ENCODE results near the gene CEP112. TPM values are rescaled to one million over a fixed set of nuclear protein-coding genes. Genes with fewer than 3 reads are reported as not detected.
A peak's percentile ranks its signal among the peaks of the same experiment; 100 is the strongest.

The CEP112 gene
- total and polyA plus RNA-seq, 10 of the 15 experiments (the other 5 are each of a cell fraction or from before 2014, with no cell fraction given), result 0.11 to 3.8 (median 0.32) TPM; not detected in 1

- CTCF ChIA-PET, result interaction anchor here (0.8 to 1.0 kb wide), 2 partner anchors 524 to 1092 kb away, joined by 3 read pairs; no protein-coding TSS in a partner anchor
- no TSS peak for BruUV-seq (replicated peaks)
- ATAC-seq (no peak; the same call in 2 of the 3 replicates), FAIRE-seq (no peak), DNase-seq (ENCODE audit: low read depth, low spot score) (no peak)
- no peaks in the 10 kb centered on the region for H4K20me1 ChIP-seq (ENCODE audit: control insufficient read depth, insufficient read depth)
- POLR2A ChIA-PET, result interaction anchor here (0.6 to 1.4 kb wide), 2 partner anchors 23 to 447 kb away, joined by 3 to 6 read pairs; no protein-coding TSS in a partner anchor
- H3K27ac ChIP-seq (ENCODE audit: control insufficient read depth, insufficient read depth), result no peak overlapping the region
- intact Hi-C loops (cut with micrococcal nuclease; ENCODE audit: unreplicated experiment), result no loop called here
- peak overlapping the region; percentile 78; the same call in 1 of the 2 replicates for H3K4me3 ChIP-seq
- peak overlapping the region; percentile 95 for H3K4me2 ChIP-seq (ENCODE audit: control insufficient read depth, insufficient read depth)
- SMC1A ChIA-PET (ENCODE audit: uncharacterized antibody, unreplicated experiment), result interaction anchor here (0.8 to 0.9 kb wide), 2 partner anchors 26 to 270 kb away, joined by 3 read pairs; no protein-coding TSS in a partner anchor
- WGBS (ENCODE audit: insufficient coverage, insufficient replicate concordance, low lambda C conversion rate, missing lambda C conversion rate), result 33% methylated on average over 16 of the region's 16 CpGs
- no peaks in the 10 kb centered on the region for H3K27me3 ChIP-seq (replicated peaks in 1 of 2; ENCODE audit: control insufficient read depth in 2 of 2, insufficient read depth in 2 of 2, low read length in 1 of 2)
- no peak overlapping the region for H2AFZ ChIP-seq (ENCODE audit: control insufficient read depth, low read depth, low read length)
- H3K4me1 ChIP-seq (ENCODE audit: control insufficient read depth, insufficient read depth, low read length), result no peaks in the 10 kb centered on the region
- H3K79me2 ChIP-seq (ENCODE audit: control insufficient read depth, insufficient read depth, low read length), result no peaks in the 10 kb centered on the region
- TF ChIP-seq EP300 (IDR thresholded peaks at IDR 0.05; ENCODE audit: borderline replicate concordance in 1 of 2, control insufficient read depth in 1 of 2, low read depth in 2 of 2, low read length in 2 of 2) (no peak), POLR2AphosphoS5 (IDR thresholded peaks at IDR 0.05; ENCODE audit: low read length) (no peak), CEBPZ (IDR thresholded peaks at IDR 0.05; ENCODE audit: low read depth, low read length) (no peak), SKIL (IDR thresholded peaks at IDR 0.05; ENCODE audit: low read depth, poor library complexity, severe bottlenecking) (no peak), NFIC (IDR thresholded peaks at IDR 0.05; ENCODE audit: low read depth, low read length) (no peak), LARP7 (IDR thresholded peaks at IDR 0.05) (no peak), NRF1 (conservative IDR thresholded peaks at IDR 0.05; ENCODE audit: low read depth, low read length) (no peak), ATF3 (IDR thresholded peaks at IDR 0.05; ENCODE audit: borderline replicate concordance, extremely low read depth, low read depth, low read length) (no peak), CHD2 (IDR thresholded peaks at IDR 0.05; ENCODE audit: borderline replicate concordance, low read depth, low read length) (no peak), BHLHE40 (IDR thresholded peaks at IDR 0.05; ENCODE audit: borderline replicate concordance in 1 of 2, low read depth in 2 of 2, low read length in 1 of 2) (no peak), CBFB (IDR thresholded peaks at IDR 0.05; ENCODE audit: low read depth) (no peak), SUZ12 (IDR thresholded peaks at IDR 0.05; ENCODE audit: unreplicated experiment) (no peak)
- H3K9ac ChIP-seq (ENCODE audit: control insufficient read depth, insufficient read depth, low read length), result no peak overlapping the region
- H3K36me3 ChIP-seq (ENCODE audit: control insufficient read depth in 2 of 2, insufficient read depth in 2 of 2, low read length in 1 of 2), result no peaks in the 10 kb centered on the region
- no peaks in the 10 kb centered on the region for H3K9me3 ChIP-seq (replicated peaks; ENCODE audit: control insufficient read depth, insufficient read depth, low read length)
- RAD21 ChIA-PET (ENCODE audit: unreplicated experiment), result interaction anchor here (0.6 to 0.7 kb wide), 2 partner anchors 22 to 24 kb away, joined by 3 read pairs; no protein-coding TSS in a partner anchor
- in situ Hi-C loops (cut with MboI), result no loop called here
These were observed 968 bp downstream of the CEP112 start for GRCh38 chr17:66190738-66191592.

Data from GM12878 (cell line).